Brain microvascular endothelial cell (primary cell): Measurements from ENCODE around the gene WDR20.
"Not testable (repeated sequence)": the region's sequence is repeated elsewhere in the genome, so short reads cannot be mapped to it uniquely, and the experiment has no call there.

ENCODE experiments used
- DNase-seq: peaks from one replicate; pipeline ENCODE4 v3.0.0-alpha.2; 2020
- H3K27ac ChIP-seq: fragments of 250-450 bp; sonication (Bioruptor Pico); 2 replicates; pipeline ENCODE4 v1.5.1; 2020; ENCODE audit warnings: mild to moderate bottlenecking, moderate library complexity
- H3K27me3 ChIP-seq: fragments of 250-450 bp; sonication (Bioruptor Pico); replicated peaks from 2 replicates; pipeline ENCODE4 v1.5.1; 2020; ENCODE audit warnings: mild to moderate bottlenecking
- H3K36me3 ChIP-seq: fragments of 250-450 bp; sonication (Bioruptor Pico); replicated peaks from 2 replicates; pipeline ENCODE4 v1.5.1; 2020; ENCODE audit warnings: mild to moderate bottlenecking
- H3K4me3 ChIP-seq: 2 replicates; pipeline ENCODE4 v1.5.1; 2011; ENCODE audit warnings: low read depth, mild to moderate bottlenecking, control low read depth, low read length, moderate library complexity
- in situ Hi-C: cut with HindIII; loops from 2 replicates; pipeline ENCODE4 v1.10.0; 2017; ENCODE audit warnings: low sequenced_read_pairs, low pct_ligation_motif_present
- TF ChIP-seq, protein P1 (sequence below): IDR thresholded peaks from 2 replicates; pipeline ENCODE4 v1.5.1; 2011; ENCODE audit warnings: low read depth, mild to moderate bottlenecking, moderate library complexity, low read length, control low read depth, inconsistent platforms; ENCODE audit errors: missing control alignments

The WDR20 gene

DNA sequence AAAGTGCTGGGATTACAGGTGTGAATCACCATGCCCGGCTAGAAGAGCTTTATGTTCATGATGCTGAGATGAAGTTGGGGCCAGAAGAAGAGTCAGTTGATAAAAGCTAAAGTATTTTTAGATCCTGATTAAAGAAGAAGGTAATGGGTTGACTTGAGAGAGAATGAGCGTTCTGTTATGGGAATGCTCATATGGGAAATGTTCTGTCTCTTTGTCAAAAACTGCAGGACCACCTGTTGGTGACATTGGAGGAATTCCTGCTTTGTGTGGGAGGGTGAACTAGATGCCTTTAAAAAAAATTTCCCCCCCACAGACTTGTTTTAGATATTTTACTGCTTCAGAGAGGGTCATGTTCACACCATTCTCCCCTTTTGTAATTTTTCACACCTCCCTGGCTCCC, 6.7 kb downstream of the WDR20 start:
- H3K27me3 ChIP-seq, result no peaks in the 10 kb centered on the region
- no peak for DNase-seq
- in situ Hi-C loops, result no loop called here
- TF ChIP-seq, protein P1, sequence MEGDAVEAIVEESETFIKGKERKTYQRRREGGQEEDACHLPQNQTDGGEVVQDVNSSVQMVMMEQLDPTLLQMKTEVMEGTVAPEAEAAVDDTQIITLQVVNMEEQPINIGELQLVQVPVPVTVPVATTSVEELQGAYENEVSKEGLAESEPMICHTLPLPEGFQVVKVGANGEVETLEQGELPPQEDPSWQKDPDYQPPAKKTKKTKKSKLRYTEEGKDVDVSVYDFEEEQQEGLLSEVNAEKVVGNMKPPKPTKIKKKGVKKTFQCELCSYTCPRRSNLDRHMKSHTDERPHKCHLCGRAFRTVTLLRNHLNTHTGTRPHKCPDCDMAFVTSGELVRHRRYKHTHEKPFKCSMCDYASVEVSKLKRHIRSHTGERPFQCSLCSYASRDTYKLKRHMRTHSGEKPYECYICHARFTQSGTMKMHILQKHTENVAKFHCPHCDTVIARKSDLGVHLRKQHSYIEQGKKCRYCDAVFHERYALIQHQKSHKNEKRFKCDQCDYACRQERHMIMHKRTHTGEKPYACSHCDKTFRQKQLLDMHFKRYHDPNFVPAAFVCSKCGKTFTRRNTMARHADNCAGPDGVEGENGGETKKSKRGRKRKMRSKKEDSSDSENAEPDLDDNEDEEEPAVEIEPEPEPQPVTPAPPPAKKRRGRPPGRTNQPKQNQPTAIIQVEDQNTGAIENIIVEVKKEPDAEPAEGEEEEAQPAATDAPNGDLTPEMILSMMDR, result no peak
- H3K27ac ChIP-seq, result no peak overlapping the region
- no peak overlapping the region for H3K4me3 ChIP-seq
- H3K36me3 ChIP-seq, result no peaks in the 10 kb centered on the region

DNA sequence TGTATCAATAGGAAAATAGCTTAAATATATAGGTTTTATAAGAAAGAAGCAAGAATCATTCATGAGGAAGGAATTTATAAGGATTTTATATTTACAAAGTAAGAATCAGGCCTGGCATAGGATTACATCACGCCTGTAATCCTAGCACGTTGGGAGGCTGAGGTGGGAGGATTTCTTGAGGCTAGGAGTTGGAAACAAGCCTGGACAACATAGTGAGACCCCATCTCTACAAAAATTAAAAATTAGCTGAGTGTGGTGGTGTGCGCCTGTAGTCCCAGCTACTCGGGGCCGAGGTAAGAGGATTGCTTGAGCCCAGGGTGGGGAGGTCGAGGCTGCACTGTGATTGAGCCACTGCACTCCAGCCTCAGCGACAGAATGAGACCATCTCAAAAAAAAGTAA, 10.4 kb downstream of the WDR20 start:
- in situ Hi-C loops, result no loop called here
- no peak overlapping the region for H3K27ac ChIP-seq

DNA sequence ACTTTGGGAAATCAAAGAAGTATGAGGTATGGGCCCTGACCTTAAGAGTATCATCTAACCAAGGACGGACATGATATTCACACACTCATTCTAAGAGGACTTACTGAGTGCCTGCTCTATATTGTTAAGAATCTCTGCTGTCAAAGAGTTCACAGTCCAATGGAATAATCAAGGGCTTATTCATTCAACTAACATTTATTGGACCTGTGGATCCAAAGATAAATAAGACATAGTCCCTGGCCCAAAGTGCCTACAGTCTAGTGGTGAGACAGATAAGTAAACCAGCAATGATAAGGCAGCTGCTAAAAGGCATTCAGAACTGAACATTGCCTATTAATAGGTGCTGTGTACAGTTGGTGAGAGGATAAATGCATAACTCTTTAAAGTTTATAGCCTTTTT, 11.0 kb downstream of the WDR20 start:
- Histone ChIP-seq H3K27ac (no peak overlapping the region), H3K4me3 (no peak overlapping the region), H3K36me3 (no peaks in the 10 kb centered on the region), H3K27me3 (no peaks in the 10 kb centered on the region)
- DNase-seq, result no peak
- in situ Hi-C loops, result no loop called here
- TF ChIP-seq, protein P1, result no peak

More for the DNA sequence above, 10.4 kb downstream of the WDR20 start:
- TF ChIP-seq, protein P1, result no peak
- H3K4me3 ChIP-seq, result no peak overlapping the region
- no peak for DNase-seq
- no peaks in the 10 kb centered on the region for H3K36me3 ChIP-seq
- no peaks in the 10 kb centered on the region for H3K27me3 ChIP-seq

DNA sequence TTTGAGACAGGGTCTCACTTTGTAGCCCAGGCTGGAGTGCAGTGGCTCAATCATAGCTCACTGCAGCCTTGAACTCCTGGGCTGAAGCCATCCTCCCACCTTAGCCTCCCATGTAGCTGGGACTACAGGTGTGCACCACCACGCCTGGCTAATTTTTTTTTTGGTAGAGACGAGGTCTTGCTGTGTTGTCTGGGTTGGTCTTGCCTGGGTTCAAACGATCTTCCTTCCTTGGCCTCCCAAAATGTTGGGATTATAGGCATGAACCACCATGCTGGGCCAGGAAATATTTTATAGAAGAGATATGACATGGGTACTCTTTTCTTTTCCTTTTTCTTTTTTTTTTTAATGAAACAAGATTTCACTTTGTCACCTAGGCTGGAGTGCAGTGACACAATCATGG, 11.7 kb downstream of the WDR20 start:
- DNase-seq, H3K27ac ChIP-seq, H3K36me3 ChIP-seq, H3K4me3 ChIP-seq, in situ Hi-C loops, H3K27me3 ChIP-seq: not testable (repeated sequence)

DNA sequence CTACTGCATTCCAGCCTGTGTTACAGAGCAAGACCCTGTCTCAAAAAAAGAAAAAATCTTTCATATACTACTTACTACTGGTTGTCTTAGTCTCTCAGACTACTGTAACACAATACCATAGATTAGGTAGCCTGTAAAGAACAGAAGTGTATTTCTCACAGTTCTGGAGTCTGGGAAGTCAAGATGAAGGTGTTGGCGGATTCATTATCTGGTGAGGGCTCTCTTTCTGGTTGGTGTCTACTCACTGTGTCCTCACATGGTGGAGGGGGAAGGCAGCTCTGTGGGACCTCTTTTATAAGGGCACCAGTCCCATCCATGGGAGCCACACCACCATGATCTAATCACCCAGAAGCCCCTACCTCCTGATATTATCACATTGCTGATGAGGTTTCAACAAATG, 14.4 kb downstream of the WDR20 start:
- no peak for DNase-seq
- no peak overlapping the region for H3K27ac ChIP-seq
- H3K27me3 ChIP-seq, result no peaks in the 10 kb centered on the region
- in situ Hi-C loops, result no loop called here
- no peak overlapping the region for H3K4me3 ChIP-seq
- H3K36me3 ChIP-seq, result no peaks in the 10 kb centered on the region
- TF ChIP-seq, protein P1, result no peak

DNA sequence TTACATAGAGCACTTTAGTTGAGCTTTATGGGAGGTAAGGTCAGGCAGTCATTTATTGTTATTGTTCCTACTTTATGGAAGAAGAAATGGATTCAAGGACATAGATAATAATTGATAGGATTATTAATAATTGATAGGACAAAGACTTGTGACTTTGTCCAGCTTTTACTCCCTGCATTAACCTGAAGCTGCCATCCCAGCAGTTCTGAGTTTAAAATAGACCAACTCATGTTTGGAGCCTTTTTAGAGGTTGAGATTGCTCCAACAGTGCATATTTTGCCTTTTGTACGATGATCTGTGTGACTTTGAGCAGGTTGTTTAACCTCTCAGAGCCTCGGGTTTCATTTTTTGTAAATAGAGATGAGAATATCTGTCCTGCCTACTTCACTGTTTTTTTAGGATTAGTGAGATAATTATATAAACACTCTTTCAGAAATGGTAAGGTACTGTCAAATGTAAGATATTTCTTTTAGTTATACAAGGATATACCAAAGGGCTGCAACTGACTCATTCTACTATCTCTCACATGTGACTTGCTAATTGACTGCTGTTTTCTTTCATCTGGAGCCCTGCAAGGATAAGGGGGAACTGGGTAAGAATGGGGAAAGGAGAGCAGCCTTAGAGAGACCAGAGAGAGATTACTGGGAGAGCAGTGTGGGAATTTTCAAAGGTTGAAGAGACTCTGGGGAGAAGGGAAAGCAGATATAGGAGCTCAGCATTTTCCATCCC, 15.3 kb downstream of the WDR20 start:
- H3K36me3 ChIP-seq, result no peaks in the 10 kb centered on the region
- peak; percentile 16 for DNase-seq
- TF ChIP-seq, protein P1, result no peak
- no peak overlapping the region for H3K27ac ChIP-seq
- in situ Hi-C loops, result no loop called here
- no peak overlapping the region for H3K4me3 ChIP-seq
- H3K27me3 ChIP-seq, result no peaks in the 10 kb centered on the region
